Thyroid gland (tissue), 4 donors: ENCODE data around the gene ATP1B1. TPM values are rescaled to one million over a fixed set of nuclear protein-coding genes. Genes with fewer than 3 reads are reported as not detected.

Source experiments
- DNase-seq, 2 donors: peaks; one replicate each; pipeline ENCODE4 v3.0.0-alpha.2; 2019
- H3K27ac ChIP-seq, 3 donors: fragments of 200-600 bp; sonication (generic); 1 replicate in 2 of 3; 2 replicates in 1 of 3; pipeline ENCODE4 v1.5.1; 2016 to 2019; ENCODE audit warnings: mild to moderate bottlenecking in 1 of 3, moderate library complexity in 1 of 3
- H3K27me3 ChIP-seq: fragments of 200-600 bp; sonication (generic); one replicate; pipeline ENCODE4 v1.5.1; 2019
- H3K36me3 ChIP-seq, 2 donors: fragments of 200-600 bp; sonication (generic); one replicate each; pipeline ENCODE4 v1.5.1; 2016 to 2019
- H3K4me1 ChIP-seq, 2 donors: fragments of 200-600 bp; sonication (generic); one replicate each; pipeline ENCODE4 v1.5.1; 2017 to 2019
- H3K4me3 ChIP-seq, 3 donors: fragments of 200-600 bp; sonication (generic); replicated peaks in 1 of 3; 1 replicate in 2 of 3; 2 replicates in 1 of 3; pipeline ENCODE4 v1.5.1; 2016; ENCODE audit warnings: mild to moderate bottlenecking in 1 of 3
- H3K9me3 ChIP-seq: fragments of 200-600 bp; sonication (generic); one replicate; pipeline ENCODE4 v1.5.1; 2017
- POLR2A ChIP-seq, 2 donors: fragments of 450-650 bp; IDR thresholded peaks; one replicate each; pipeline ENCODE4 v1.6.1; 2017; ENCODE audit warnings: antibody characterized with exemption in 2 of 2, mild to moderate bottlenecking in 2 of 2, moderate library complexity in 1 of 2
- WGBS, 2 donors: methylation state at CpG; one replicate each; pipeline ENCODE4 v1.1.5; 2017; 5-methylcytosine and 5-hydroxymethylcytosine counted together
- intact Hi-C: fragments of 100-400 bp; cut with DNase I; formaldehyde crosslinking; loops from one replicate; pipeline ENCODE4 v1.15.1; 2023
- total RNA-seq, 4 donors: library from RNA; depleted of rRNA; stranded (reverse); fragments of >200 nt; gene quantifications; one replicate each; pipeline ENCODE4 v1.2.3, GENCODE V29; 2016
- TF ChIP-seq, protein P1 (sequence below), 6 experiments: fragments of 200-600 bp in 3 of 6; fragments of 450-650 bp in 3 of 6; sonication (generic) in 3 of 6; IDR thresholded peaks; one replicate each; pipeline ENCODE4 v1.5.1; 2016 to 2019; ENCODE audit warnings: antibody characterized with exemption in 6 of 6, mild to moderate bottlenecking in 2 of 6, inconsistent platforms in 1 of 6, moderate library complexity in 1 of 6

Gene ATP1B1
- total RNA-seq, 4 donors from 2014 or later = 310 to 509 (median 429) TPM

- Histone ChIP-seq H3K4me3 (no peak overlapping the region), H3K27ac (no peak overlapping the region), H3K9me3 (no peaks in the 10 kb centered on the region), H3K4me1 (no peaks in the 10 kb centered on the region), H3K36me3 (no peaks in the 10 kb centered on the region), H3K27me3 (no peaks in the 10 kb centered on the region)
- no peak for DNase-seq
- WGBS, 2 donors = 94 to 95% methylated on average over 3 of the region's 3 CpGs
- no peak for TF ChIP-seq POLR2A (IDR thresholded peaks at IDR 0.05)
- TF ChIP-seq, protein P1, sequence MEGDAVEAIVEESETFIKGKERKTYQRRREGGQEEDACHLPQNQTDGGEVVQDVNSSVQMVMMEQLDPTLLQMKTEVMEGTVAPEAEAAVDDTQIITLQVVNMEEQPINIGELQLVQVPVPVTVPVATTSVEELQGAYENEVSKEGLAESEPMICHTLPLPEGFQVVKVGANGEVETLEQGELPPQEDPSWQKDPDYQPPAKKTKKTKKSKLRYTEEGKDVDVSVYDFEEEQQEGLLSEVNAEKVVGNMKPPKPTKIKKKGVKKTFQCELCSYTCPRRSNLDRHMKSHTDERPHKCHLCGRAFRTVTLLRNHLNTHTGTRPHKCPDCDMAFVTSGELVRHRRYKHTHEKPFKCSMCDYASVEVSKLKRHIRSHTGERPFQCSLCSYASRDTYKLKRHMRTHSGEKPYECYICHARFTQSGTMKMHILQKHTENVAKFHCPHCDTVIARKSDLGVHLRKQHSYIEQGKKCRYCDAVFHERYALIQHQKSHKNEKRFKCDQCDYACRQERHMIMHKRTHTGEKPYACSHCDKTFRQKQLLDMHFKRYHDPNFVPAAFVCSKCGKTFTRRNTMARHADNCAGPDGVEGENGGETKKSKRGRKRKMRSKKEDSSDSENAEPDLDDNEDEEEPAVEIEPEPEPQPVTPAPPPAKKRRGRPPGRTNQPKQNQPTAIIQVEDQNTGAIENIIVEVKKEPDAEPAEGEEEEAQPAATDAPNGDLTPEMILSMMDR (IDR thresholded peaks at IDR 0.05) = no peak
- intact Hi-C loops = no loop called here
These were observed 36.9 kb downstream of the ATP1B1 start for GRCh38 chr1:169143346-169143745.

DNA sequence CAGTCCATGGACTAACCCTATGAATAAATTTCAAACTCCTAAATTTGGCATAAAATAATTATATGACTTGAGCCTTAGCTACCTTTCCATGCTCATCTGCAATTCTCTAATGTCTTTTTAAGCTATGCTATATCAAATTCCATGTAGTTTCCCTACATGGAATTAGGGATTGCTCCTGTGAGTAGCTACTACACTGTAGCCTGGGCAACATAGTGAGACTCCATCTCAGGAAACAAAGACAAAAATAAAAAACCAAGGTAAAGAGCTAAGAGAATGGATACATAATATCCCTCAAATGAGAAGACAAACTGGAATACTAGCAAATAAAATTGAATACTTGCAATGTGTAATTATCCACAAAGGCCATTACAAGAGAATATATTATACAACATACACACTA, 37.5 kb downstream of the ATP1B1 start:
- H3K4me1 ChIP-seq = no peaks in the 10 kb centered on the region
- H3K36me3 ChIP-seq = no peaks in the 10 kb centered on the region
- H3K4me3 ChIP-seq = no peak overlapping the region
- H3K27me3 ChIP-seq = no peaks in the 10 kb centered on the region
- DNase-seq = no peak
- intact Hi-C loops = no loop called here
- H3K27ac ChIP-seq = no peak overlapping the region
- H3K9me3 ChIP-seq = no peaks in the 10 kb centered on the region
- TF ChIP-seq, protein P1 (IDR thresholded peaks at IDR 0.05) = no peak
- TF ChIP-seq POLR2A (IDR thresholded peaks at IDR 0.05) = no peak

DNA sequence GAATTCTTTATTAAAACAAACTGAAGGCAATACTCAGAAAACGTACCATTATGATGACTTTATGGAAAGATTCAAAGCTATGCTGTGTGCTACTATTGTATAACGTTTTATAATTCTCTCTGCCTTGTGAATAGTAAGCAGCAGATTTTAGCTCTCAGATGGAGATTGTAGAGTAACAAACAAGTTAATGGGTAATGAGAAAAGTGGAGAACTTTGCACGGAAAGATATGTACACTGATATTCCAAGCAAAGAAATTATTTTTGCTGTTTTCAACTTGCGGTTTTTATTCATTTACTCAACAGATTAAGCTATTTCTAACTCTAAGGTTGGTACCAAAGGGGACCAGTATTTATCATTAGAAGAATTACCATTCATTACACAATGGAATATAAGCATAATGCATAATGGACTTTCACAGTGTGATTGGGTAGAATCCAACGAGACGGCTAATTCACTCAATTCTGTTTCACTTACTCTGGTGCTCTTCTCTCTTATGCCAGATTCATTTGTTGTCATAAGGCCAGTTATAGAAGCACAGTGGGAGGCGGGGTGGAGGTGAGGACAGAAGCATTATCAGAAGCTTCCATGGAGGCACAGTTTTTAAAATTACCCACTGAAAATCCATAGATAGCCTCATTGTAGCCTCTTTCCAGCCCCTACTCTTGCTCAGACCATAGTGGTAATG, 38.6 kb downstream of the ATP1B1 start:
- no peak for DNase-seq
- intact Hi-C loops = no loop called here
- H3K4me3 ChIP-seq = no peak overlapping the region
- H3K36me3 ChIP-seq = no peaks in the 10 kb centered on the region
- H3K9me3 ChIP-seq = no peaks in the 10 kb centered on the region
- no peak overlapping the region for H3K27ac ChIP-seq
- 94 to 96% methylated on average over 7 of the region's 7 CpGs for WGBS, 2 donors
- H3K27me3 ChIP-seq = no peaks in the 10 kb centered on the region
- H3K4me1 ChIP-seq = no peaks in the 10 kb centered on the region
- no peak for TF ChIP-seq POLR2A (IDR thresholded peaks at IDR 0.05)
- TF ChIP-seq, protein P1 (IDR thresholded peaks at IDR 0.05) = no peak

DNA sequence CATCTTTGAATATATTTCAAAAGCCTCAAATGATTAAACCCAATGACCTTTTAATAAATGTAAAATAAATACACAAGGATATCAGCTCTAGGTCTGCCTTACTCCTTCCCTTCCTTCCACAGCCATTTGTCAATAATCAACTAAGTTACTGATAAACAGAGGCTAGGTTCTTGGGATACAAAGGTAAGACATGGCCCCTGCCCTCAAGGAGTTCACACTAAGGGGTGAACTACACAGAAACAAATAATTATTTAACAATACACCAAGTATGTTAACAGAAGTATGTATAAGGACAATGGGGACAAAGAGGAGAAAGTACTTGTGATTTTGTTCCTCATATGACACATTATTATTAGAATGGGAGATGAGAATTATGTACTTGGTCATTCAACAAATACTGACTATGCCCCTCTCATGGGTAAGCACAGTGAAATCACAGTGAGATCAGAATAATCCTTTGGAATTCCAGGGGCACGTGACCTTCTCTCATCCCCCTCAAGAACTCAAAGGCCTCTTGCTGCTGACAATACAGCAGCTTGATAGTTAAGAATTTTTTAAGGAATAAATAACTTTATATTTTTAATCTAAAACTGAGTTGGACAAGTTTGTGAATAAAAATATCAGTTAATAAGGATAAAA, 40.2 kb downstream of the ATP1B1 start:
- intact Hi-C loops = no loop called here
- H3K27ac ChIP-seq = no peak overlapping the region
- H3K4me1 ChIP-seq = no peaks in the 10 kb centered on the region
- no peak for DNase-seq
- WGBS, 2 donors = 73 to 87% methylated on average over 1 of the region's 1 CpG
- H3K9me3 ChIP-seq = no peaks in the 10 kb centered on the region
- TF ChIP-seq, protein P1 (IDR thresholded peaks at IDR 0.05) = no peak
- TF ChIP-seq POLR2A (IDR thresholded peaks at IDR 0.05) = no peak
- H3K27me3 ChIP-seq = no peaks in the 10 kb centered on the region
- H3K36me3 ChIP-seq = no peaks in the 10 kb centered on the region
- H3K4me3 ChIP-seq = no peak overlapping the region

- no peak overlapping the region for H3K27ac ChIP-seq
- H3K4me1 ChIP-seq = no peaks in the 10 kb centered on the region
- 80 to 96% methylated on average over 5 of the region's 5 CpGs for WGBS, 2 donors
- no peak overlapping the region for H3K4me3 ChIP-seq
- no peaks in the 10 kb centered on the region for H3K27me3 ChIP-seq
- intact Hi-C loops = no loop called here
- TF ChIP-seq, protein P1 (IDR thresholded peaks at IDR 0.05) = no peak
- TF ChIP-seq POLR2A (IDR thresholded peaks at IDR 0.05) = no peak
- no peaks in the 10 kb centered on the region for H3K36me3 ChIP-seq
- no peak for DNase-seq
- H3K9me3 ChIP-seq = no peaks in the 10 kb centered on the region
These were observed 42.2 kb downstream of the ATP1B1 start for GRCh38 chr1:169148472-169149252.
